AG09309 (cell line): ENCODE results near the gene NDC1.
"Not testable (repeated sequence)": the region's sequence is repeated elsewhere in the genome, so short reads cannot be mapped to it uniquely, and the experiment has no call there.

Experiments used
- DNase-seq: peaks from one replicate; pipeline ENCODE4 v3.0.0-alpha.2; 2010; ENCODE audit warnings: low read depth
- H3K4me3 ChIP-seq: 2 replicates; pipeline ENCODE4 v1.5.1; 2011; ENCODE audit warnings: mild to moderate bottlenecking, low read depth, low read length, moderate library complexity; ENCODE audit not compliant: control insufficient read depth
- CTCF ChIP-seq: IDR thresholded peaks from 2 replicates; pipeline ENCODE4 v1.5.1; 2011; ENCODE audit warnings: mild to moderate bottlenecking, low read depth, low read length, inconsistent platforms; ENCODE audit not compliant: insufficient read depth, control insufficient read depth; ENCODE audit errors: missing control alignments

The NDC1 gene

DNA sequence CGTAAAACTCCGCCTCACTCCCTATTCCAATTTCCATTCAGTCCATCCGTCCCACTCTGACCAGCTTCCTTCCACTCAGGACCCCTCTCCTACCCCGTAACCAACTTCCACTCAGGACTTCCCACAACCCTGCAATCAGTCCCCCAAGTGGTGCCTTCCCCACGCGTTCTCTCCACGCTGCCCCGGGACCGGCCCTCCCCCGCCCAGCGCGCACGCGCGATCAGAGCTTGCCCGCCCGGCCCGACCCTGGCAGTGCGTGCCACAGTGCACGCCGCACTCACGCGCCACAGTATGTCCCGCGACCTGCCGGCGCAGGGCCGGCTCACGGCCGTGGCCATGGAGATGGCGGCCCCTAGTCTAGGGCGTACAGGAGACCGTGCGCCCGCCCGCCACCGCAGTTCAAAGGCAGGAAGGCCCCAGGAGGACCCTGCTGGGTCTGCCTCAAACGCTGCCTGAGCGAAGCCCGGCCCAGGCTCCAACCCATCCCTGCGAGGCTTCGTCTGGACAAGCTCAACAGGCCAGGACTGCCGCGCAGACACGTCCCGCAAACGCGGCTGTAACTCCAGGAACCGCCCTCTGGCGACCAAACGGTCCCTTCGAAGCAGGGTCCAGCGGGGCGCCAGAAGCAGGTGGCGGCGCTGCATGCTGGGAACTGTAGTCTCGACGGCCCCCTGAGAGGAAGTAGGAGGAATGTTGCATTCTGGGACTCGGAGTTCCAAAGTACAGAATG, at the start of gene NDC1:
TSS of gene NDC1 (minus strand) at position 373 of the 730 bp plus-strand sequence. CDS start at position 338, 35 bp downstream.
- TF ChIP-seq CTCF: no peak
- DNase-seq: peak; percentile 75
- H3K4me3 ChIP-seq: peak within 1 kb of the TSS; percentile 57

DNA sequence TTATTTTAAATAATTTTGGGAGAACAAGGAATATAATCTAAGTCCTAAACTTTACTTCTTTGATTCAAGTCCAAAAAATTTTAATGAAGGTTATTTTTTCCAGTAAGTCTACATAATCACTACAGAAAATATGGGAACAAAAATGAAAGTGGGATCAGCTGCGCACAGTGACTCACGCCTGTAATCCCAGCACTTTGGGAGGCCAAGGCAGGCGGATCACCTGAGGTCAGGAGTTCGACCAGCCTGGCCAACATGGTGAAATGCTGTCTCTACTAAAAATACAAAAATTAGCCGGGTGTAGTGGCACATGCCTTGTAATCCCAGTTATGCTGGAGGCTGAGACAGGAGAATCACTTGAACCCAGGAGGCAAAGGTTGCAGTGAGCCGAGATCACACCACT, 45.5 kb upstream of the NDC1 start:
- DNase-seq, H3K4me3 ChIP-seq: not testable (repeated sequence)

- DNase-seq, H3K4me3 ChIP-seq: not testable (repeated sequence)
Measured at GRCh38 chr1:53881853-53882252, 43.8 kb upstream of the NDC1 start.

DNA sequence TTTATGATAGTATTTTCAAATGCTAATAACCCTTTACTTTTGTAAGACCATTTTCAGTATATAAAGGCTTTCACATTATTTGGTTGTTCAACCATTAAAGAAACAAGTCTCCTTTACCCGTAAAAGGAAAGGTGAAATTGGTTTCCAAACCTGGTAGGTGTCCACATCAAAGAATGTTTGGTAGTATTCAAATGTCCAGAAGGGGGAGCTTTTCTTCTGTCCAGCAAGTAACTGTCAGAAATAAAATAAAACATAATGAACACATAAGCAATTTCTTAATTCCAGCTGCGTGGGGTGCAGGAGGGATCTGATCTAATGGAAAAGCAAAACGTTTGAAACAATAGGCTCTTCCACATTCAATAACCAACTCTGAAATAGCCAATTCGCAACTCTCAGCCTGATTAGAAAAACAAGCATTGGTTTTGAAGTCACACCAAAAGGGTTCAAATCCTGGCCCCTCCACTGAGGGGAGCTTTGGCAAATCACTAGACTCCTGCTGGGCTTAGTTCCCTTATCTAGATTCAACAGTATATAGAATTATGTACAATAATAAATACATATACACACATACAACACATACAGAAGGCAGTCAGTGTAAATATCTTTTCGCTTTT, 40.5 kb upstream of the NDC1 start:
- H3K4me3 ChIP-seq: no peak overlapping the region
- DNase-seq: peak; percentile 28
- TF ChIP-seq CTCF: peak; percentile 55

DNA sequence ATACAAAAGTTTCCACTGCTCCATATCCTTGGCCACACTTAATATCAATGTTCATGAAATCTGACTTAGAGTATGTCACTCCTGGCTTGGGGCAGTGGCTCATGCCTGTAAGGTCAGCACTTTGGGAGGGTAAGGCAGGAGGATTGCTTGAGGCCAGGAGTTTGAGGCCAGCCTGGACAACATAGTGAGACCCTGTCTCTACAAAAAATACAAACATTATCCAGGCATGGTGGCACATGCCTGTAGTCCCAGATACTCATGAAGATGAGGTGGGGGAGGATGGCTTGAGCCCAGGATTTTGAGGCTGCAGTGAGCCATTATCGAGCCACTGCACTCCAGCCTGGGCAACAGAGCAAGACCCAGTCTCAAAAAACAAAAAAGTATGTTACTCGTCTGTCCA, 37.1 kb upstream of the NDC1 start:
- not testable (repeated sequence) for DNase-seq, H3K4me3 ChIP-seq

- DNase-seq: no peak
- no peak overlapping the region for H3K4me3 ChIP-seq
- TF ChIP-seq CTCF: no peak
Measured at GRCh38 chr1:53871773-53872484, 33.8 kb upstream of the NDC1 start.

DNA sequence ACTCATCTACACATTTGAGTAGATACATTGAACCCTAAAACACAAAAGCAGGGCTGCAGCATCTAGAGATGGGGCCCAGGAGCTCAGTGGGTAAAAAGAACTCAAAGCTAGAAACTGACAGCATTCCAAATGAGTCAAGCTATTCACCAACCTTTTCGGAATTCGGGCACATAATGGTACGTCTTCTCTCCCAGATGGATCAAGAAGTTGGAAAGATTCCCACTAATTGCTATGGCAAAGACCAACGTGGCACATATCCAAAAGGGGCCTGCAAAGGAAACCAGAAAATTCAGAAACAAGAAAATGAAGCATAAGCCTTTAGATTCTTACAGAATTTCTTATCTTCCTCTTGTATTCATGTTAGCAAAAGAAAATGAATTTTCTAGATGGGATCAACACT, 33.1 kb upstream of the NDC1 start:
- no peak overlapping the region for H3K4me3 ChIP-seq
- TF ChIP-seq CTCF: no peak
- no peak for DNase-seq

GRCh38 chr1:53869454-53870117, 31.5 kb upstream of the NDC1 start:
- no peak for DNase-seq
- no peak overlapping the region for H3K4me3 ChIP-seq
- TF ChIP-seq CTCF: no peak
